ENCODE measurements around the gene SMIM27.
A peak's percentile ranks its signal among the peaks of the same experiment; 100 is the strongest.
"Not testable (repeated sequence)": the region's sequence is repeated elsewhere in the genome, so short reads cannot be mapped to it uniquely, and the experiment has no call there.

Gene SMIM27

DNA sequence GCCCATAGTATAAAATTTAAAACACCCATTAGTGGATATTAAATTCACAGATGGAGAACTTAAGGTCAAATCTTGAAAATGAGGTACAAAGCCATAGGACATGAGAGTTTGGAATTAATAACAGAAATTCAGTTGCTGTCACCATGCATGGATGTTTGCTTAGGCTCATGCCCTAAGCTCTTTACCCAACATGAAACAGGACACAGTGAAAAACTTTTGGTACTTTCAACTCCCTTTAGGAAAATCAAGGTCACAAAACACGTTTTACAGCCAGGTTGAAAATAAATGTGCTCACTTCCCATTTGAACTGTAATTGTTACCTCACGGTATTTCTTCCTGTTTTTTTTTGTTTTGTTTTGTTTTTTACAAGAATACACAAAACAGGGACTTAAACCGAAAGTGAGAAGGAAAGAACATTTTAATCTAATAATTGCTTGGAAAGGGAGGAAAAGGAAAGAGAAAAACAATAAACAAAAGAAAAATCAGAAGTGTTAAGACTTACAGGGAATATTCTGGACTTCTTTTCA lies 6.3 kb downstream of the SMIM27 start:
- DNase-seq = no peak

DNA sequence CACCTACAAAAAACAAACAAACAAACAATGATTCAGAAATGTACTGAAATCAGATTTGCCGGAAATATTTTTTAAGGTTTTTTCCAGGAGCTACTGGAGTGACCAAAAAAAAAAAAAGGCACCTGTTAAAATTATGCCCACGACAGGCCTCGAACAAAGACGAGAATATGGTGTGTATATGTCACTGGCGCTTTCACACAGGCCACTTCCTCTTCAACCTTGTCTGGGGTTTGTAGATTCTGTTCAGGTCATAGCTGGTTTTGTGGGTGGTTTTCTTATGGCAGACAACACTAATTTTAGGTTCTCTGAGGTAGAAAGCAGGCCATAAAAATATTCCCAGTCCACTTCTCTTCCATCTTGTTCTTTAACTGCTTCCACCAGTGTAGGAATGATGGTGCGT lies 13.8 kb downstream of the SMIM27 start:
- no peak for DNase-seq

DNA sequence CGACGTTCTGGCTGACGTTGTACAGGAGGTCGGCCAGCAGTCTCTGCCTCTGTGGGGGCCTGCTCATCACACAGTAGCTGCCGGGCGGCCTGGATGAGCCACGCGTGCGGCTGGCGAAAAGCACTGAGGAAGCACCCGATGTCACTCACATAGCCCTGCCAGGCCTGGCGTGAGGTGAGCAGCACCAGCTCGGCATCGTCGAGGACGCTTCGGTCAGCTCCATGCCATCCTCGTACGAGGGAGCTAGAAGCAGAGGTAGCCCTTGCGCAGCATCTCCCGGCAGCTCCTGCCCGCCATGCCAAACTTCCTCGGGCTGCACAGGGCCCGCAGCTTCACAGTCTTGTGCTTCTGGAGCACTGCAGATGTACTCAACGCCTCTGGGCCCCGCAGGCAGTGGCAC lies 14.6 kb downstream of the SMIM27 start:
- no peak for DNase-seq

DNA sequence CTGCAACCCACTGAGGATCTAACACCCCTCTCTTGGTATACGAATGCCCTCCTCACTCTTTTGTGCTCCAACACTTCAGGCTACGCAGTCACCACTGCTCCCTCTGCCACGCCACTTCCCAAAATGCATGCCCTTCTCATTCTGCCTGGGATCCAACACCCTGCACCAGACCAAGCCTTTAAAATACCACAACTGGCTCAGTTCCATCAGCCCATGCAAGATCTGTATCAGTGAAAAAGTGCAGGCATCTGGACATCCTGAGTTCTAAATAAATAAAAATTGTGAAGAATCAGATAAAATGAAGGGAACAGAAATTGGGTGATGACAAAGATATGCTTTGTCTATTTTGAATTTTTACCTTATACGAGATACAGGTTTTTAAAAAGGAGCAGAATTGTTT lies 18.1 kb downstream of the SMIM27 start:
- DNase-seq = no peak

DNA sequence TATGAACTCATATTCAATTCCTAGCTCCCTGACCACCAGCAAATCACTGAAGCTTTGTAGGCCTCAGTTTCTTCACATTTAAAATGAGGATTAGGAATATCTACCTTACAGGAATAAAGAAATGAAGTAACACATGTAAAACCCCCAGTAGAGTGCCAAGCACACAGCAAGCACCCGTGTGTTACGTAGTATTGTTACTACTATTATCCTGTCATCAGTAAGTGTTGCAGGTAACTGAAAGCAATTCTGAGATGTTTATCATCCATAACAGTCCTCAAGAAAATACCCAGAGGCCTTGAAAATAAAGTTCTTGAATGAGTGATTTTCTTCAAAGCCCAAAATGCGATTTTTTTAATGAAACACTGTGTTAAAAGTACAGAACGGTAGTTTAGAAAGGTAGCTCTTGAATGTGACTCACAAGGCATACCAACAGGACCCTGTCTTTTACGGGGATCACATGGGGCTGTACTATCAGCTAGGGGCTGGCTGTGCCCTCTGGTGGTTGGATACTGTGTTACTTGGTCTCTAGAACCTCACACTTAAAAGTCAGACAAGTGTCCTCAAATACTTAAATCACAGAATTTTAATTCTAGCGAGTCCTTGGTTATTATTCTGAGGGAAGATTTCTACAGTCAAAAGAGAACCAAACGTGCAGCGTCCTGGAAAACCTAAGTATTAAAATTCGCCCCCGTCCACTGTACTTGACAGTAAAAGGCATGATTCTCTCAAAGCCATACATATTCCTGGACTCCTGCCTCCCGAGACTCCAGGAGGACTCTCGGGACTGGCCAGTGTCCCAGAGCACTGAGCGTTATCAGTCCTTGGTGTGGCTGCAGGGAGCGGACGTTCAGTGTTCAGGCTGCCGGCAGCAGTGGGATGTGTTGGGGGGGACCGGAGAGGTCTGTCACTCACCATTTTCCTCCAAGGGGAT lies 20.1 kb downstream of the SMIM27 start:
- peak; percentile 39 for DNase-seq

DNA sequence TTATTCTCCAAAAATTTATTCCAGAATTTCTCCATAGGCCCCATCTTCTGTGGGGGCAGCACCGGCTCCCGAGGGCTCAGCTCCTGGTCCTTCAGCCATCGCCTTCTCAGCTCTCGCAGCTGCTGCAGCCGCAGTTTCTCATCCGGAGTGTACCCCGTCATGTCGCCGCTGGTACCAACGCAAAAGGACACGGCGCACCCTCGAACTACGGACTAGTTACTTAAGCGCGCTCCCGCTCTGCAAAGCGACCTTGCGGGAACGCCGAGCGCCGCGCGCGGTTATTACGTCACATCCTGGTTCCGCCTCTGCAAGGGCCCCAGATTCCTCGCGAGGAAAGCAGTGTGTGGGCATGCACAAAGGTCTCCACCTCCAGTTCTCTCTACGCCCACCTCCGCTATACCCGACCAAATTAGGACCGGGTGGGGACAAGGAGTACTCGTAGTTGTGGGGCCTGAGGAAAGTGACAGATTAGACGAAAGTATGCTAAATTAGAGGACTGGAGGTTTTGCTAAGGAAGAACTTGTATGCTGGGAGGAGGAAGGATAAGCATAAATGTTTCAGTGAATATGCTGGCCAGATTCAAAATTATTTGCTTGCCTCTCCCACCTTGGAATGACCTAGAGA lies 20.9 kb downstream of the SMIM27 start, which contains the start of gene NDUFB6:
Gene NDUFB6 (minus strand): TSS at position 260 of the 624 bp plus-strand sequence. CDS start 99 bp downstream, at position 161.
- DNase-seq = peak; percentile 86

DNA sequence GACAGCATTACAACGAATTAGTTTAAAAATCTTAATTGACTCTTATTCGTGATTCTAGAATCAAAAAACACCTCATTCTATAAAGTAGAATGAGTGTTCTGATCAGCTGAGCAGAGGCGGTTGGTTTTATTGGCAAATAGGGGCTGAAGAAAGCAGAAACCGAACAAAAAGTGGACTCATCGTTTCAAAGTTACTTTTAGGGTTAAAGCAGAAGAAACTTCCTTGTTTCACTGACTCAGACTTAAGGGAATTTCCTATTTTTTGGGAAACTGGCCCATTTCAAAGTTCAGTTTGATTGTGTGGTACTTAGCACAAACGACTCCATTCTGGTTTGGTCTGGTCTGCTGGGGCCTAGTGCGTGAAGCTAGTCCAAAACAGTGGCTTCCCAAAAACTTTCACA lies 21.7 kb downstream of the SMIM27 start:
- no peak for DNase-seq

DNA sequence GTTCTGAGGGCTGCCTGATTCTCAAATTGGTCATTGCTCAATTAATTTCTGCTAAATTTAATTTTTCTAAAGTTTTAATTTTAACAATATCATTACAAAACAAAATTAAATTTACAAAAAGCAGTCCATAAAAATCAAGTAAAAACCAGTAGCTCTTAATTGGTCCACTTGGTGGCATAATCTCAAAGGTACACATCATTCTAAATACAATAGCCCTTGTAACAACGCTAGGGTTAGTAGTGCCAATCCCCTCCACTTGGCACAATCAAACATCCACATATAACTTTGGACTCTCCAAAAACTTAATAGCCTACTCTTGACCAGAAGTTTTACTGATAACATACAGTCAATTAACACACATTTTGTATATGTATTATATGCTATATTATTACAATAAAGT lies 22.7 kb downstream of the SMIM27 start:
- DNase-seq = no peak

DNA sequence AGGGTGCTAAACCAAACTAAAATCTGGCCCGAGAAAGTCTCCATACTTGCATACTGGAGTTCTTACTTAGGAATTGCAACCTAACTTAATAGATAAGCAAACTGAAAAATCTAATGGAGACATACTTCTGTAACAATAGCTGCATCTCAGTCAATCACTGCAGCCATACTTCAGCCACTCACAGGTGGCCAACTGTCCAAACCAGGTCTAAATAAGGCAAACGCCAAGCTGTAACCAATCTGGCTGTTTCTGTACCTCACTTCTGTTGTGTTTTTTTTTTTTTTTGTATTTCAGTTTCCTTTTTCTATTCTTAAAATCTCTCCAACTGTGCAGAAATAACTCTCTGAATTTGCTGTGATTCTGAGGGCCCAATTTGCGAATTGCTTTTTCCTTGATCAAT lies 25.2 kb downstream of the SMIM27 start:
- DNase-seq = no peak

DNA sequence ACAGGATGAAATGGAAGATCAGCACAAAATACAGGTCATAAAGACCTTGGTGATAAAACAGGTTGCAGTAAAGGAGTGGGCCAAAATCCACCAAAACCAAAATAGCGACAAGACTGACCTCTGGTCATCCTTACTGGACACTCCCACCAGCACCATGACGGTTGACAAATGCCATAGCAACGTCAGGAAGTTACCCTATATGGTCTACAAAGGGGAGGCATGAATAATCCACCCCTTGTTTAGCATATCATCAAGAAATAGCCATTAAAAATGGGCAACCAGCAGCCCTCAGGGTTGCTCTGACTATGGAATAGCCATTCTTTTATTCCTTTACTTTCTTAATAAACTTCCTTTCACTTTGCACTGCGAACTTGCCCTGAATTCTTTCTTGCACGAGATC lies 26.8 kb downstream of the SMIM27 start:
- no peak for DNase-seq

DNA sequence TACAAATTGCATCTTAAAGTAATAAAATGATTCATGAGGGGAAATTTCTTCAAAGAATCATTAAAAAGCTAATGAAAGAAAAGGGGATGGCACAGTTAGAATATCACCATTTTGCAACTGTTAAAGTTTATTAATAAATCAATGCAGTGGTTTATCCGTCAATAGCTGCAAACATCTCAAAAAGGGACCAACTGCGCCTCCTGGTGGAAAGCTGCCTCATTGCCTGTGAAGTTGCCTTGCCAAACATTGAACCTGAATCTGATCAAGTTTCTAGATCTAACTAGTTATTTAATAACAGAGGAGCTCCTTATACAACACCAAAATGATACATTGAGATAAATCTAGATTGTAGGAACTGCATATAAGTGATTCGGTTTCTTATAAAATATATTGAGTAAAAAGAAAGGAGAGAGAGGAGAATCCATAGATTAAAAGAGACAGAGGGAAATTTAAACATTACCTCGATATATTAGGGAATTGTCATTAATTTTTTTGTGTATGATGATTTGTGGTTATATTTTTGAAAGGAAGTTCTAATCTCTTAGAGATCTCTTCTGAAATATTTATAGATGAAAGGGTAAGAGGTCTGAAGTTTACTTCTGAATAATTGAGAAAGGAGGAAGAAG lies 27.7 kb downstream of the SMIM27 start:
- no peak for DNase-seq

DNA sequence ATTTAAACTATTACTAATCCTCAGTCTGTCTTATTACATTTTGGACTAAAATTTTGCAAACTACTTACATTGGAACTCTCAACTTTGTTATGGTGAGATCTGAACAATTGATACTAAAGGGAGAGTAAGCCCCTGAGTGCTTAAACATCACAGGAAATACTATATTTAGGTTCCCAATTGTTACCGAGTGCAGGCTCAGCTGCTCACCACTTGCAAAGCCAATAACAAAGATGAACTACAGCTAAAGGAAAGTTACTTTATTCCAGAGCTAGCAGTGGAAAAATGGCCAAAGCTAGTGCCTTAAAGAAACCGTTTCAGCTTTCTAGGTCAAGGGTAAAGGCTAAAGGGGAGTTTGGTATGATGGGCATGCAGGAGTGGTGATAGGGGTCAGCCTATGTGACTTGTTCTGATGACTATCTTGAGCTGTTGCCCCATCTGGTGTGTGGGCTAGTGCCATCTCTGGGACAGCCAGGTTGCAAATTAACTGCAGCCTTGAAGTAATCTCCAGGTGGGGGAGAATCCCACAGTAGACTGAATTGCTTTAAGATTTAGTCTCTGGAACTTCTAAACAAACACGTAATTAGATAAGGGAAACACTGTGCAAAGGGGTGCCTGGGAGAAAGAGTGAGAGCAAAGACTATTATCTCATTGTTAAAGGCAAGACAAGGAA lies 28.6 kb downstream of the SMIM27 start:
- DNase-seq = no peak

DNA sequence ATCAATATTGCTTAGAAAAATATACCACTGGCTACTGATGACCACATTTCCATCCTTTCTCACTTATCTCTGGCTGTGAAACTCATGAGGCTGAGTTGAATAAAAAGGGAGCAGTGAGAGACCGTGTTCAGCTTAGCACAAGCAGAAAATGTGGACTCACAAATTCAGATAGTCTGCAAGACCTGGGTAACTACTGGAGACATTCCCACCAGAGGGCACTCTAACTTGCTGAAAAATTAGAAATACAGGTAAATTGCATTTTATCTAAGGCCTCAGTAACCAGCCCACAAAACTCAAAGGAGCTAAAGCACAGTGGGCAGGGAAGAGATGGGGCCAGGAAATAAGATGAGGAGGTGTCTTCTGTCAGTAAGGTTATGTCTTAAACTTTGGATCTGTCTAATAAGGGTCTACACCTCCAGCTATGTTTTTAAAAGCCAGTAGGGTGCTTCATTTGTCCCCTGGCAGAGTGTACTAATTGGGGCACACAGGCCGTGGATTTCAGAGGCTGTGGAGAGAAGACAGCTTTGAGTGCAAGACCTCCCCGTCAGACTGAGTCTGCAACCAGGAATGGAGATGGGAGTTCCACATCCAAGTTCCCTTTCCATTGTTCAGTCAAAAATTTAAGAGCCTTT lies 29.5 kb downstream of the SMIM27 start:
- peak; percentile 19 for DNase-seq

DNA sequence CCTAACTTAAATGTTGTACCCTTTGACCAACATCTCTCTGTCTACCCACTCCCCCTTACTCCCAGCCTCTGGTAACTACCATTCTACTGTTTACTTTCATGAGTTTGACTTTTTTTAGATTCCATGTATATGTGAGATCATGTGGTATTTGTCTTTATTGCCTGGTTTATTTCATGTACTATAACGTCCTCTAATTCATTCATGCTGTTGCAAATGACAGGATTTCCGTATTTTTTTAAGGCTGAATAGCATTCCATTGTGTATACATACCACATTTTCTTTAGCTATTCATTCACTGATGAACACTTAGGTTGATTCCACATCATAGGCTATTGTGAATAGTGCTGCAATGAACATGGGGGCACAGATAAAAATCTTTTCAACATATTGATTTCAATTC lies 32.7 kb downstream of the SMIM27 start:
- no peak for DNase-seq

DNA sequence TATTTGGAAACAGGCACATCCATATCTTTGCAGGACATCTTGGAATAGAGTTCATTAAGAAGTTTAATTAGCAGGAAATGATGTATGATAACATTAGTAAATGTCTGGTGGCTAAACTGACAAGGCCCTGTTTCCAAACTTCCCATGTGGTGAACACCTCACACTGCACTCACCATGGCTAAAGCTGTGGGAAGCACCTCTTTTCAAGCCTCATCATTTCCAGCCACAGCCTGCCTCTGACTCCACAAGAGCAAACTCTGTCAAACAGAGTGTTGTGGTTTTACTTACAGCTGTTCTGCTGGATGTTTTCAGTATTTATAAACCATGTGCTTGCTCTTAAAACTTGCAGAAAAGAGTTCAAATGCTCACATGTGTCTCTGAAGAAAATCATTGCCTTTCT lies 35.8 kb downstream of the SMIM27 start:
- no peak for DNase-seq

DNA sequence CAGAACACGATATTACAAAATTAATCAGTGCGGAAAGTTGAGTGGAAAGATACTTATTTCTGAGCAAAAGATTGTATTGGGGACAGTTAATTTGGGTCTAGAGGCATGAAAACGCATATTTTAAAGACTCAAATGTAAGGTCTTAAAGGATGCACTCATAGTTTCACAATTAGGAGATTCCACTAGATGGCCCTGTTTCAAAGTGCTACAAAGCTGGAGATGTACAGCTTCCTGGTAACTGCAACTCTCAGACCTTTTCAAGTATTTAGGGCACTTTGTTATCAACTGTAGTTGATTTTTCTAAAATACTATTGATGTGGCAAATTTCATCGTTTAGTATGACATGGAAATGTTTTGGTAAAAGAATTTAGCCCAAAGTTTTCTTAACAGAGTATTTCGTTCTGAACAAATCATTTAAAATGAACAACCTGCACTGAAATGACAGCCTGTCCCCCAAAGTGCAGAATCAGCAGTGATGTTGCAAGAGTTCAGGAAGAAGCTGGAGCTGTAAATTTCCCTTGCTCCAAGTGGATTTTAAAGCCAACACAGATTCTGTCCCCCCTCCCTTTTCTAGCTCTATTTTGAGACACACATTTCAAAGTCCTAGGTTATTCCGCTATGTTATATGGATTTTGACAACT lies 37.1 kb downstream of the SMIM27 start:
- DNase-seq = no peak

DNA sequence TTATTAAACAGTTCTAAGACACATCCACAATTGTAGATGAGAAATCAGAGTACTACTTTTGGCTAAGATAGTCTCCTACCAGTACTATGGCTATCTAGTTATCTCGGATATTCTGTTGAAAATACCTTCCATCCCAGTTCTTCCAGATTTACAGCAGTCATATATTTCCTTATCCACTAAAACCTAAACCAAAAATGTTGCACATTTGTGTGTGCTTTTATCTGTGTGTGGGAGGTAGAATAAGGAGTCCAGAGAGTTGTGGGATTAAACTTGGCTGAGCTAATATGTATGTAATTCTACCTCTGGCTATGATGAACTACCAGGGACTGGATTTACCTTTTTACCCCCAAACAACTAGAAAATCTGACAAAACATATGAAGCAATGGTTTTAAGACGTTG lies 38.3 kb downstream of the SMIM27 start:
- no peak for DNase-seq

DNA sequence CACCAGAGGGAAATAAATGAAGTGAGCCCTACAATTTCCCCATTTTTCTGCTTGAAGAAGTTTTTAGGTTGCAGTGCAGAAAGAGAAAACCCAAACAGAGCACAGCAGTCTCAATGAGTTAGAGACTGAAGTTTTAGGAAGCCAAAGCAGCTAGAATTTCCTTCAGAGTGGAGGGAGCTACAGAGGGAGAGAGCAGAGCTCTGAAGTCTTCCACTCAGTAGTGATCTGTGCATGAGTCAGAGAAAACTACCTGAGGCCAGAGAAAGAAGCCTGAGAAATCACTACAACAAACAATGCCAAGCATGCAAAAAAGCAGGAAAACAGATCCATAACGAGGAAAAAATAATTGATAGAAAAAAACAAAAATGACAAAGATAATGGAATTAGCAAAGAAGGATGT lies 38.8 kb downstream of the SMIM27 start:
- no peak for DNase-seq

DNA sequence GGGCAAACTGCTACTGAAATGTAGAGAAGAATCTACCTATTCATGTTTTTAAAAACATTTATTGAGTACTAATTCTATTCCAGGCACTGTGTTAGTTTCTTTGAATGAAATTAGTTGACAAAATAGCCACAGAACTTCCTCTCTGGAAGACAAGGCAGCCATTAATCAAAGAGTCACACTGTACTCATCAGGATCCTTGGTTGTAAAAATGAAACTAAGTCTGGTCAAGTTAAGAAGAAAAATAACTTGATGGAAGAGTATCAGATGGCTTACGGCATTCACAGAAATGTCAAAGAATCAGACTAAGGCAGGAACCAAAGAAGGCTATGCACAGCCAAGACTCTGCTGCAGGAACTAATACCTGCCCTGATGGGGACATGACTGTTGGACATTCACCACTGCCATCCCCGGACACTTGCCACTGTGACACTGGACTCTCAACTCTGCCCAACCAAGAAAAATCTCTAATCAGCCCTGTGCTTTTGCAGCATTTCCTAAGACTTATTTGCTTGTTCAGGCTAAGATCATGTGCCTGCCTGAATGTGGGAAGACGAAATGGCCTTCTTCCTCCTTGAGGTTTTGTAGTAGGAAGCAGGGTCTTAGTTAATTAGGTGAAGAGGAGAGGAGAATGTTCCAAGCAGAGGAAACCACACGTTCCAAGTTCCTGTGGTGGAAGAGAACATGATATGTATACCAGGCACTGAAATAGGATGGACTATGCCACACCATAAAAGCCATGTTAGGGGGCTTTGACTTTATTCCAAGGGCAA lies 44.2 kb downstream of the SMIM27 start:
- DNase-seq = no peak

DNA sequence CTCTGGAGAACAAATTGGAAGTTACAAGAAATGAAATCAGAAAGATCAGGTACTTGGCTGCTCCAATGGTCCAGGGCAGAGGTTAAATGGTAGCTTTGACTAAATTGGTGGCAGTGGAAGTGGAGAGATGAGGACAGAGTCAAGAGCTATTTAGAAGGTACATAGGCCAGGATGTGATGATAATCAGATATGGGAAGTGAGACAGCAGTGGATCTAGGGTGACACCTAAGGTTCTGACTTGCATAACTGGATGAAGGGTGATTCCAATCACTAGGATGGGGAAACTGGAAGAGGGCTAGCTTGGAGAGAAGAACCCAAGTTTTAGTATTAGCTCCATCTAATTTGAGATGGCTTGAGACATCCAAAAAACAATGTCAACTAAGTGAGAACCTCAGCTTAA lies 44.8 kb downstream of the SMIM27 start:
- no peak for DNase-seq

DNA sequence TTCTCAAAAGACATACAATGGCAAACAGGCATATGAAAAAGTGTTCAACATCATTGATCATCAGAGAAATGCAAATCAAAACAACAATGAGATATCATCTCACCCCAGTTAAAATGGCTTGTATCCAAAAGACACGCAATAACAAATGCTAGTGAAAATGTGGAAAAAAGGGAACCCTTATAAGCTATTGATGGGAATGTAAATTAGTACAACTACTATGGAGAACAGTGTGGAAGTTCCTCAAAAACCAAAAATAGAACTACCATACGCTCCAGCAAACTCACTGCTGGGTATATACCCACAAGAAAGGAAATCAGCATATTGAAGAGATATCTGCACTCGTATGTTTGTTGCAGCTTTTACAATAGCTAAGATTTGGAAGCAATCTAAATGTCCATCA lies 46.9 kb downstream of the SMIM27 start:
- DNase-seq = not testable (repeated sequence)

Measured in NCI-H524 treated with DMSO at 0.1 percent for 48 hours (cell line).